IMR-90 (cell line): ENCODE results near the gene GPC6.

Experiments
- CEBPB ChIP-seq: IDR thresholded peaks from 2 replicates; pipeline ENCODE4 v1.6.1; 2012; ENCODE audit warnings: low read depth, low read length, improper control_type of control experiment
- FOS ChIP-seq: fragments of 150-350 bp; IDR thresholded peaks from 2 replicates; pipeline ENCODE4 v1.6.1; 2016; ENCODE audit warnings: low read depth, low read length
- MAFK ChIP-seq: IDR thresholded peaks from 2 replicates; pipeline ENCODE4 v1.6.1; 2012; ENCODE audit warnings: low read depth, low read length, improper control_type of control experiment
- MXI1 ChIP-seq: IDR thresholded peaks from 2 replicates; pipeline ENCODE4 v1.6.1; 2012; ENCODE audit warnings: low read depth, mild to moderate bottlenecking, low read length, moderate library complexity, borderline replicate concordance
- POLR2A ChIP-seq: IDR thresholded peaks from 2 replicates; pipeline ENCODE4 v1.6.1; 2012; ENCODE audit warnings: mild to moderate bottlenecking, low read depth, low read length
- RAD21 ChIP-seq: IDR thresholded peaks from 2 replicates; pipeline ENCODE4 v1.6.1; 2012; ENCODE audit warnings: low read length, improper control_type of control experiment
- RCOR1 ChIP-seq: IDR thresholded peaks from 2 replicates; pipeline ENCODE4 v1.6.1; 2012; ENCODE audit warnings: mild to moderate bottlenecking, low read length, improper control_type of control experiment; ENCODE audit not compliant: insufficient replicate concordance
- RFX5 ChIP-seq: IDR thresholded peaks from 2 replicates; pipeline ENCODE4 v1.8.0; 2012; ENCODE audit warnings: low read depth, mild to moderate bottlenecking, low read length, moderate library complexity
- SMC3 ChIP-seq: fragments of 150-350 bp; IDR thresholded peaks from 2 replicates; pipeline ENCODE4 v1.6.1; 2016; ENCODE audit warnings: low read depth, mild to moderate bottlenecking, antibody characterized with exemption, low read length, moderate library complexity
- TF ChIP-seq, protein P1 (sequence below): fragments of 150-350 bp; IDR thresholded peaks from 2 replicates; pipeline ENCODE4 v1.6.1; 2016; ENCODE audit warnings: low read depth, mild to moderate bottlenecking, low read length, moderate library complexity, borderline replicate concordance
- TF ChIP-seq, protein P2 (sequence below): conservative IDR thresholded peaks from 2 replicates; pipeline ENCODE4 v1.5.1; 2012; ENCODE audit warnings: mild to moderate bottlenecking, low read depth, low read length, improper control_type of control experiment
- TF ChIP-seq, protein P3 (sequence below): fragments of 150-350 bp; IDR thresholded peaks from 2 replicates; pipeline ENCODE4 v1.6.1; 2017; ENCODE audit warnings: mild to moderate bottlenecking, antibody characterized with exemption, low read length, low read depth

- TF ChIP-seq, protein P1, sequence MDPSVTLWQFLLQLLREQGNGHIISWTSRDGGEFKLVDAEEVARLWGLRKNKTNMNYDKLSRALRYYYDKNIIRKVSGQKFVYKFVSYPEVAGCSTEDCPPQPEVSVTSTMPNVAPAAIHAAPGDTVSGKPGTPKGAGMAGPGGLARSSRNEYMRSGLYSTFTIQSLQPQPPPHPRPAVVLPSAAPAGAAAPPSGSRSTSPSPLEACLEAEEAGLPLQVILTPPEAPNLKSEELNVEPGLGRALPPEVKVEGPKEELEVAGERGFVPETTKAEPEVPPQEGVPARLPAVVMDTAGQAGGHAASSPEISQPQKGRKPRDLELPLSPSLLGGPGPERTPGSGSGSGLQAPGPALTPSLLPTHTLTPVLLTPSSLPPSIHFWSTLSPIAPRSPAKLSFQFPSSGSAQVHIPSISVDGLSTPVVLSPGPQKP: no peak
- no peak for TF ChIP-seq POLR2A
- TF ChIP-seq, protein P2, sequence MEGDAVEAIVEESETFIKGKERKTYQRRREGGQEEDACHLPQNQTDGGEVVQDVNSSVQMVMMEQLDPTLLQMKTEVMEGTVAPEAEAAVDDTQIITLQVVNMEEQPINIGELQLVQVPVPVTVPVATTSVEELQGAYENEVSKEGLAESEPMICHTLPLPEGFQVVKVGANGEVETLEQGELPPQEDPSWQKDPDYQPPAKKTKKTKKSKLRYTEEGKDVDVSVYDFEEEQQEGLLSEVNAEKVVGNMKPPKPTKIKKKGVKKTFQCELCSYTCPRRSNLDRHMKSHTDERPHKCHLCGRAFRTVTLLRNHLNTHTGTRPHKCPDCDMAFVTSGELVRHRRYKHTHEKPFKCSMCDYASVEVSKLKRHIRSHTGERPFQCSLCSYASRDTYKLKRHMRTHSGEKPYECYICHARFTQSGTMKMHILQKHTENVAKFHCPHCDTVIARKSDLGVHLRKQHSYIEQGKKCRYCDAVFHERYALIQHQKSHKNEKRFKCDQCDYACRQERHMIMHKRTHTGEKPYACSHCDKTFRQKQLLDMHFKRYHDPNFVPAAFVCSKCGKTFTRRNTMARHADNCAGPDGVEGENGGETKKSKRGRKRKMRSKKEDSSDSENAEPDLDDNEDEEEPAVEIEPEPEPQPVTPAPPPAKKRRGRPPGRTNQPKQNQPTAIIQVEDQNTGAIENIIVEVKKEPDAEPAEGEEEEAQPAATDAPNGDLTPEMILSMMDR: no peak
- TF ChIP-seq FOS: no peak
- no peak for TF ChIP-seq RAD21
- no peak for TF ChIP-seq SMC3
- no peak for TF ChIP-seq CEBPB
- no peak for TF ChIP-seq MAFK
- TF ChIP-seq, protein P3, sequence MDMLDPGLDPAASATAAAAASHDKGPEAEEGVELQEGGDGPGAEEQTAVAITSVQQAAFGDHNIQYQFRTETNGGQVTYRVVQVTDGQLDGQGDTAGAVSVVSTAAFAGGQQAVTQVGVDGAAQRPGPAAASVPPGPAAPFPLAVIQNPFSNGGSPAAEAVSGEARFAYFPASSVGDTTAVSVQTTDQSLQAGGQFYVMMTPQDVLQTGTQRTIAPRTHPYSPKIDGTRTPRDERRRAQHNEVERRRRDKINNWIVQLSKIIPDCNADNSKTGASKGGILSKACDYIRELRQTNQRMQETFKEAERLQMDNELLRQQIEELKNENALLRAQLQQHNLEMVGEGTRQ: no peak
- no peak for TF ChIP-seq RCOR1
- TF ChIP-seq RFX5: no peak
- no peak for TF ChIP-seq MXI1
Observed at GRCh38 chr13:94160875-94161274, 934.3 kb downstream of the GPC6 start.
